Stimulated activated CD8-positive, alpha-beta memory T cell treated with anti-CD3 and anti-CD28 coated beads, Interleukin-12 subunit alpha, Interleukin-12 subunit beta, amount 100 ng/mL, for 4 hours (primary cell): ENCODE results near the gene ZP2.
"Not testable (repeated sequence)": the region's sequence is repeated elsewhere in the genome, so short reads cannot be mapped to it uniquely, and the experiment has no call there.

ENCODE experiments used
- DNase-seq: peaks from one replicate; pipeline ENCODE4 v3.0.0-alpha.2; 2020; ENCODE audit warnings: low read depth

The ZP2 gene

DNA sequence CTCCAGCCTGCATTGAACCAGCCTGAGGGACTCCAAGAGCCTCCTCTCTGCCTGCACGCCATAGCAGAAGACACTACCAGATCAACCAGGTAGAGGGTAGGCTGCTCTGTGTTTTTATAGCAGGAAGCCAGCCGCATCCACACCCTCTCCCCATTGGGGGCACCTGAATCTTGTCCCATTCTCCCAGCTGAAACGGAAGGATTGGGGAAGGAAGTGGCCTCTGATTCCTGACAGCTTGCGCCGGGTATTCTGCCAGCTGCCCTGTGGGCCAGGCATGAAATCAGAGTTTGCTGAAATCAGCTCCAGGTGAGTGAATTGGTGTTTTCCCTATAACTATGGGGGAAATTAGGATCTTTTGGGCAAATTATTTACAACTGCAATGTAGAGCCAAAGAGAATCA is at the start of gene ZP2:
Gene ZP2, minus strand, starts transcription at position 89 of the 400 bp plus-strand sequence. Its CDS starts 27 bp downstream, at position 62.
- no peak for DNase-seq

DNA sequence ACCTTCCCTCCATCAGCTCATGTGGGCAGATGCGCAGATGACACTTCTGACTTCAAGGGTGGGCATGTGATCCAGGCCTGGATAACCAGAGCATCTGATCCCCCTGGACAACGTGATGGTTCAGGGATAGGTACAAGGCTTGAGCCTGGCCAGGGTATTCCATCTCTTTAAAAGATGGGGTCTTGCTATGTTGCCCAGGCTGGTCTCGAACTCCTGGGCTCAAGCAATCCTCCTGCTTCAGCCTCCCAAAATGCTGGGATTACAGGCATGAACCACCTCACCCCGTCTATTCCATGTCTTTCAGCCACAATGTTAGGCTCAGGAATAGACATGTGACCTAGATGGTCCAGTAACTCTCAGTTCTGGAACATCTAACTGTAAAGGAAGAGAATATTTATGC is 45.9 kb upstream of the ZP2 start:
- no peak for DNase-seq

GRCh38 chr16:21256636-21257035 is 45.3 kb upstream of the ZP2 start:
- no peak for DNase-seq

DNA sequence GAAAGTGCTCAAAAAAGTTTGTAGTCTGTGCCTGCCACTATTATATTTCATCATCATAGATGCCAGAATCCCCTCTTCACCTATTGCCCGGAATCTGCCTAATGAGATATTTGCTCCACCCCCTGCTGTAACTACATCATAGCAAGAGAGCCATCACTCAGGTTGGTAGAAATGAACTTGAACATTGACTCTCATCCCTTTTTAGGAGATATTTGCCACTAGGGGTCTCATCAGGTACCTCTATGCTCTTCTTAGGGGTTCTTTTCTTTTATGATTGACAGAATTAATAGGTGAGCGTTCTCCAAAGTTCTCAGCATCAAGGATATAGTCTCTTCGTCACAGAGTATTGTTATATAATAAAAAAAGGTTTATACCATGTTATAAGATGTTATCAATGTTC is 42.1 kb upstream of the ZP2 start:
- no peak for DNase-seq

DNA sequence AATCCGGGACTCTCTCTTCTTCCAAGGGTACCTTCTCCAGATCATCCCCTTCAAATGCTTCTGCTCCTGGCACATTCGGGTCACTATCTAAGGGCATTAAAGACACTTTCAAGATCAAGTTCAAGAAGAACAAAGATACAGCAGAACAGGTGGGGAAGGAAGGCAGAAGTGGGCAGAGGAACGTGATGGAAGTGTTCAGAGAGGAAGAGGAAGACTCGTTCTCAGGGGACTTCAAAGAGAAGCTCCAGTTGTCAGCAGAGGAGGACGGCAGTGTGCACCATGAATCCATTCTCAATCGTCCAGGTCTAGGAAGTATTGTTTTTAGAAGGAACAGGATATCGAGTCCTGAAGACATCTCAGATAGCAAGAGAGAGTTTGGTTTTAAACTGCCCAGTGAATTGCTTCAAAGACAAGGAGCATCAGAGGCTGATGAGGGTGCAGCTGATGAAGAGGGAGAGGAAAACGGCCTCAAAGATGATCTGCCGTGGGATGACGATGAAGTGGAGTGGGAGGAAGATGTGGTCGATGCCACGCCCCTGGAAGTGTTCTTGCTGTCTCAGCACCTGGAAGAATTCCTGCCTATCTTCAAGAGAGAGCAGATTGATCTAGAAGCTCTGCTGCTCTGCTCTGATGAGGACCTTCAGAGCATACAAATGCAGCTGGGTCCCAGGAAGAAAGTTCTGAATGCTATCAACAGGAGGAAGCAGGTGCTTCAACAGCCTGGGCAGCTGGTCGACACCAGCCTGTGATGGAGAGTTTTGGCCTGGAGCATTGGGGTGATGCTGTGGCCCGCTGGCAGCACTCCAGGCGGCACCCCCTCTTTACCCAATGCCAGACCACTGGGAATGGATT is 38.9 kb upstream of the ZP2 start:
- no peak for DNase-seq

DNA sequence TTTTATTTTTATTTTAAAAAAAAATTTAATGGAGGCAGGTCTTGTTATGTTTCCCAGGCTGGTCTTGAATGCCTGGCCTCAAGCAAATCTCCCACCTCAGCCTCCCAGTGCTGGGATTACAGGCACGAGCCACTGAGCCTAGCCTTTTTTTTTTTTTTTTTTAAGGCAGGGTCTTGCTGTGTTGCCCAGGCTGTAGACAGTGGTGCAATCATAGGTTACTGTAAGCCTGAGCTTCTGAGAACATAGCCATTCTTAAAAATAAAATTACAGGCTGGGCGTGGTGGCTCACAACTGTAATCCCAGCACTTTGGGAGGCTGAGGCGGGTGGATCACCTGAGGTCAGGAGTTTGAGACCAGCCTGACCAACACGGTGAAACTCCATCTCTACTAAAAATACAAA is 36.8 kb upstream of the ZP2 start:
- not testable (repeated sequence) for DNase-seq

GRCh38 chr16:21244518-21245215 is 33.3 kb upstream of the ZP2 start:
- DNase-seq = no peak

DNA sequence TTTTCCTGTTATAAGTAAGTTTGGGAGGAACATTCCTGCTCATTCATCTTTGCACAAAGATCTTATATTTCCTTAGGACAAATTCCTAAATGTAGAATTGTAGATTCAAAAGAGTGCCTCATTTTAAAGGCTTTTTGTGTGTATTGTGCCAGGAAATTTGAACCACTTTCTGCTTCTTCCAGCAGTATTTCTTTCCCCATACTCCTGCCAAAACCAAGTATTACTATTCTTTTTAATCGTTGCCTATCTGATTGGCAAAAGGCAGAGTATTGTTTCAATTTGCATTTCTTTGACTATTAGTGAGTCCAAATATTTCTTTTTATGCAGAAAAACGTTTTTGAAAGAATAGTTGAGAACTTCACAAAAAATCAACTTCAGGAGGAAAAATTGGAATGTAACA is 31.4 kb upstream of the ZP2 start:
- DNase-seq = no peak

GRCh38 chr16:21239646-21240045 is 28.3 kb upstream of the ZP2 start:
- no peak for DNase-seq

DNA sequence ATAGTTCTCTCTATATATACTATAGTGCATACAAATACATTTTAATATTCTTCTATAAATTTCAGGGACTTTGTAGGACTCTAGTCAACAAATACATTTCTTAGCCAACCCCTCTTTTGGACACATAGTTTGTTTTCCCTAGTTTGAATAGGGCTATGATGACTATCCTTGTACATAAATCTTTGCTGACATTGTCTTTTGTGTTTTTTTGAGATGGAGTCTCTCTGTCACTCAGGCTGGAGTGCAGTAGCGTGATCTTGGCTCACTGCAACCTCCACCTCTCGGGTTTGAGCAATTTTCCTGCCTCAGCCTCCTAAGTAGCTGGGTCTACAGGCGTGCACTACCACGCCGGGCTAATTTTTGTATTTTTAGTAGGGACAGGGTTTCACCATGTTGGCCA is 25.5 kb upstream of the ZP2 start:
- no peak for DNase-seq

DNA sequence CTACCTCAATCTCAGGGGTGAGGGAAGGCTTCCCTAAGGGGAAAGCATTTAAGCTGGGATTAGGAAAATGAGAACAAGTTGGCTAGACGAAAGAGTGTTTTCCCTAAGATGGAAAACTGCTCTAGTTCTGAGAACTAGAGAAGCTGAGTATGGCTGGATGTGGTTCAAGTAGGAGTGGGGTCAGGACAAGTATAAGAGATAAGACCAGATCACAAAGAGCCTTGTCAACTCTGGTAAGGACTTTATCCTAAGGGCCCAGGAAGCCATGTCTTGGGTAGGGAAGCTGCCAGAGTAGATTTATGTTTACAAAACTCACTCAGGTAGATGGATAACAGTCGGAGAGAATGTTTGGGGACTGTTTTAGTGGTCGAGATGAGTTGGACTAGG is 23.8 kb upstream of the ZP2 start:
- DNase-seq = no peak

DNA sequence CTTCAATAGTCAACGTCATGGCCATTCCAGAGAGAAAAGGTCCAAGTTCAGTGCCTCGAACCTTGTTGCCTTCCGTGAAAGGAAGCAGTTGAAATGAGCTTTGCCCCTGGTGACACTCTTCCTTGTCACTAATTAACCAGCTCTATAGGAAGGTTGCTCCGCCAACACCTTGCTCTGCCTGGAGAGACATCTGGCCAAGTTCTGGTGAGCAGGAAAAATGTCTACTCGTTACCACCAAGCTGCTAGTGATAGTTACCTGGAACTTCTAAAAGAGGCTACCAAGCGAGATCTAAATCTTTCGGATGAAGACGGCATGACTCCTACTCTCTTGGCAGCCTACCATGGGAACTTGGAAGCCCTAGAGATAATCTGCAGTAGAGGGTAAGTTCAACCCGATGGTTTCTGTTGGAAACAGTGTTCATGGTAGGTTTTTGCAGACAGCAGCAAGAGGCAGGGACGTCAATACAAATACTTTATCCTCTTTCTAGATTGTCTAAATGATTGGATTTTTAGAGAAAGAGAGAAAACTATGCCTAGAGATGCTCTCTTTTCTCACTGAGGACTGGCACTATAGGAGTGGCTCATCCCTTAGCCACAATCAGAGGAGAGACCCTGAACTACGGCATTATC is 22.3 kb upstream of the ZP2 start, which contains the start of gene ANKS4B:
Gene ANKS4B, plus strand, starts transcription at position 179 of the 630 bp plus-strand sequence. Its CDS starts 39 bp downstream, at position 218.
- DNase-seq = no peak

GRCh38 chr16:21233045-21233520 is 21.7 kb upstream of the ZP2 start:
- no peak for DNase-seq

- DNase-seq = no peak
Observed at GRCh38 chr16:21228361-21228872, 17.0 kb upstream of the ZP2 start.

- DNase-seq = no peak
Observed at GRCh38 chr16:21227866-21228265, 16.5 kb upstream of the ZP2 start.

- DNase-seq = no peak
Observed at GRCh38 chr16:21226749-21227148, 15.4 kb upstream of the ZP2 start.

DNA sequence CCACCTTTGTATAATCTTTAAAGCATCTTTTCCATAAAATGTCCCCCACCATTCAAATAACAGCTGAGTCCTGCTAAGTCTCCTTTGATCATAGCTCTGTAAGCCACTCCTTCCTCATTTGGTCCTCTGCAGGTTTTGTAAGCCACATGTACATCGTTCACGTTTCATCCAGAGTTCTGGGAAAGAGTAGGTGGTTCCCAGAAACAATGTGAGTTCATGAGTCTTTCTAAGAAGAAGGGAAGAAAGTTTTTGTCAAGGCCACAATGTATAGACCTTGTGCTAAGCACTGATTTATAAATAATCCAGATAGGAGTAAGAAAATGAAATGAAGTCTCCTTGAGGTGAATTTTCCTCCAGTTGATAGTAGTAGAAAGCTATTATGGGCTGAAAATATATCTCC is 13.4 kb upstream of the ZP2 start:
- DNase-seq = no peak

DNA sequence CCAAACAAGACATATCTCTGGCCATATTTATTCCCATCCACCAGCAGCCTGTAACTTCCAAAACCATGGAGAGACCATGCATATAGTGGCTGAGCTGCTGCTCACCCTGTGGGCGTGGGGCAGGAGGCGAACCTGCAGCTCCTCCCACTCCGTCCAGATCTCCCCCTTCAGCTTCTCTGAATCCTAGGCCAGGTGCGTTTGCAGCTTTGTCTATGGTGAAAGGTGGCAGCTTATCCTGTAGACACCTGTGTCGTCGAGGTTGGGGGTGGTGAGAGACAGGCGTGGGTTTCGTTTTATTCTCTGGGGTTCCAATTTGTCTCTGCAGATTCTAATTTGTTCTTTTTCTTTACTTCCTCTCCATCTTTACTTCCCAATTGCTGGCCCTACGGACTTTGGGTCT is 12.4 kb upstream of the ZP2 start:
- no peak for DNase-seq

DNA sequence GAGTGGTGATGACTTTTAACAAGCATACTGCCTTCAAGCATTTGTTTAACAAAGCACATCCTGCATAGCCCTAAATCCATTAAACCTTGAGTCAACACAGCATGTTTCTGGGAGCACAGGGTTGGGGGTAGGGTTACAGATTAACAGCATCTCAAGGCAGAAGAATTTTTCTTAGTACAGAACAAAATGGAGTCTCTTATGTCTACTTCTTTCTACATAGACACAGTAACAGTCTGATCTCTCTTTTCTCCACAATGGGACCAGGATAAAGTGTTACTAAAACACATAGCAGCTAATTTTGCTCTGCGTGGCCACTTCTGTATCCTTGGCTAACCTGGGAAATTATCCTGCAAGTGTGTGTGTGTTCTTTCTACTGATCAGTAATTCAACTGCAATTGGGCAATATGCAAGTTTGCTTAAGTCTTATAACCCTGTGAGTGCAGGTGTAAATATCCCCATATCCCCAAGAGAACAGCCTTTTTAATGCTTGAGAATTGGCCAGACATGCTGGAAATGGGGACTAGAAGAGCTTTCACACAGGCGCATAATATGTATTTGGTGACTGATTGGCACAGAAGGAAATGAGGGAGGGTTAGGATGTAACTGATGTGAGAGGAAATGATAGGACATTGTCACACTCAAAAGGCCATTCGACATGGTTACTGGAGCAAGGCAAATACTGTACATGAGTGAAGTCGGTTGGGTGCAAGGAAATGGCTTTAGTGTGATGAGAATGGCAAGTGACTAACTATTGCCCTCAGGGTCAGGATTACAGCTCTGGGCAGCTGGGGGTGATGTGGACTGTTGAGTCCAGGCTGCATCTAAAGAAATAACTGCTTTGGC is 11.3 kb upstream of the ZP2 start:
- DNase-seq = no peak

DNA sequence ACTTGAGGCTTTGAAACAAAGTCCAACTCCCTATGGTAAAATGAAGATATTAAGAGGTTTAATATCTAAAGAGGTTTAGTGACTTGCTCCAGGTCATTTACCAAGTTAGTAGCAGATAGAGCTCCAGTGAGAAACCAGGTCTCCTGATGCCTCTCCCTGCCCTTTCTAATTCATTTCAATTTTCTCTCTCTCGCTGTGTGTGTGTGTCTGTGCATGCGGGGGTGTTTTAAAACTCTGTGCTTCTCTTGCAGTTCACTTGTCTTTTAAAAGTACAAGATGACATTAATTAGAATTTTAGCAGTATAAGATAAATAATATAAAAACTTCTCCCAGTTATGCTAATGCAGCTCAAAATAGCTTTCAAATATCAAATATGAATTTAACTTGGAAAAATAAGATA is 8.2 kb upstream of the ZP2 start:
- no peak for DNase-seq

DNA sequence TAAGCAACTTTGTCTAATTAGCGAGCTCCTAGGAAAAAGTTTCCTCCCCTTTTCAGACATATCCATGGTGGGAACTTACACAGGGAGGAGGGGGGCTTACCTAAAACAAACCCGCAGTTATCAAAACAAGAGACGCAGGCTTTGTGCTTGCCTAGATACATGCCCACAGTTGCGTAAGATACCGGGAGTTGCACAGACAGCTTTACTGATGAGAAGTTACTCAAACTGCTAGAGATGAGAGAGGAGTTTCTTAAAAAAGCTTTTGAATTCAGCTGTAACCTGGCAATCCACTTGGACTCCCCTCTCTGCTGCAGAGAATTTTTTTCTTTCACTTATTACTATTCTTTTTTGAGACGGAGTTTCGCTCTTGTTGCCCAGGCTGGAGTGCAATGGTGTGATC is 6.8 kb upstream of the ZP2 start:
- DNase-seq = no peak

GRCh38 chr16:21217121-21217520 is 5.7 kb upstream of the ZP2 start:
- DNase-seq = no peak
